ENCODE measurements around the gene PDE8B. TPM values are rescaled to one million over a fixed set of nuclear protein-coding genes. Genes with fewer than 3 reads are reported as not detected.

Gene PDE8B
- total RNA-seq, 1 donor from 2014 or later, result 5.9 TPM

DNA sequence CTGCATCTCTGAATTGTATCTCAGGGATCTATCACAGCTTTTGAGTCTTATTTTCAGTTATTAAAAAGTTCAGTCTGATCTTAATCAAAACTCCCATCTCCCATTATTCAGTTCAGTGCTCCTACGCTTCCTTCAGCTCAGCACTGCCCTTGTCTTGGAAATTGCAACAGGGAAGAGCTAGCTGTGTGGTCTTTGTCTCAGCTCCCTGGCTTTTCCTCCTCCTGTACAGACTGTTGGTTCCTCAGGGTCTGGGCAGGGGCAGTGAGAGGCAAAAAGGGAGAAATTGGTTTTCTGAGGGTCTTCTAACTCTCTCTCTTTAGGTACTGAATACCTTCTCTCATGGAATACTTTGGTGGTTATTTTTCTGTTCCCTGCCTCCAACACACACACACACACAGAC is 48.2 kb downstream of the PDE8B start:
- Histone ChIP-seq H3K36me3 (no peaks in the 10 kb centered on the region), H3K9me3 (no peaks in the 10 kb centered on the region), H3K27me3 (no peaks in the 10 kb centered on the region), H3K4me1 (no peaks in the 10 kb centered on the region), H3K27ac (no peak overlapping the region), H3K4me3 (no peak overlapping the region)
- TF ChIP-seq POLR2A (IDR thresholded peaks at IDR 0.05) (no peak), POLR2AphosphoS5 (IDR thresholded peaks at IDR 0.05; ENCODE audit: insufficient read depth in 1 of 2, low read depth in 1 of 2) (no peak)
- intact Hi-C loops (cut with DNase I), result no loop called here
- no peak for DNase-seq (ENCODE audit: extremely low spot score in 2 of 2)

DNA sequence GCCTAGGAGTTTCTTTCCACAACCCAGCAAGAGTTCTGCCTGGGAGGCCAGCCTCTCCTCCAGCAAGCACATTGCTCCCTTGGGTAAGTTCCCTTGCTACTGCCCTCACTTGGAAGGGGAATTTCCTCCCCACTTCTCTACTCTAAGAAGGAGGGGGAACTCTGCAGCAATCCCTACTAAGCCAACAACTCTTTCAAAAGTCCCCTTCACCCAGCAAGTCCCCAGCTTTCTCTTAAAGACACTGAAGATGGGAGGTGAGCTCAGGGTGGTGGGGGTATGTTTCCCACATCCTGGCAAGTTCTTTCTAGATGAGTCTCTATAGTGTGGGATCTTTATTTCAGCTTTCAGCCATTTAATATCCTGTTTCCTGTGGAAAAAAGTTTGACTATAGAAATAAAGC is 49.0 kb downstream of the PDE8B start:
- Histone ChIP-seq H3K27ac (no peak overlapping the region), H3K9me3 (no peaks in the 10 kb centered on the region), H3K4me3 (no peak overlapping the region), H3K4me1 (no peaks in the 10 kb centered on the region), H3K27me3 (no peaks in the 10 kb centered on the region), H3K36me3 (no peaks in the 10 kb centered on the region)
- intact Hi-C loops (cut with DNase I), result no loop called here
- no peak for TF ChIP-seq POLR2A (IDR thresholded peaks at IDR 0.05)
- TF ChIP-seq POLR2AphosphoS5 (IDR thresholded peaks at IDR 0.05; ENCODE audit: insufficient read depth in 1 of 2, low read depth in 1 of 2), result no peak
- TF ChIP-seq, protein P1, sequence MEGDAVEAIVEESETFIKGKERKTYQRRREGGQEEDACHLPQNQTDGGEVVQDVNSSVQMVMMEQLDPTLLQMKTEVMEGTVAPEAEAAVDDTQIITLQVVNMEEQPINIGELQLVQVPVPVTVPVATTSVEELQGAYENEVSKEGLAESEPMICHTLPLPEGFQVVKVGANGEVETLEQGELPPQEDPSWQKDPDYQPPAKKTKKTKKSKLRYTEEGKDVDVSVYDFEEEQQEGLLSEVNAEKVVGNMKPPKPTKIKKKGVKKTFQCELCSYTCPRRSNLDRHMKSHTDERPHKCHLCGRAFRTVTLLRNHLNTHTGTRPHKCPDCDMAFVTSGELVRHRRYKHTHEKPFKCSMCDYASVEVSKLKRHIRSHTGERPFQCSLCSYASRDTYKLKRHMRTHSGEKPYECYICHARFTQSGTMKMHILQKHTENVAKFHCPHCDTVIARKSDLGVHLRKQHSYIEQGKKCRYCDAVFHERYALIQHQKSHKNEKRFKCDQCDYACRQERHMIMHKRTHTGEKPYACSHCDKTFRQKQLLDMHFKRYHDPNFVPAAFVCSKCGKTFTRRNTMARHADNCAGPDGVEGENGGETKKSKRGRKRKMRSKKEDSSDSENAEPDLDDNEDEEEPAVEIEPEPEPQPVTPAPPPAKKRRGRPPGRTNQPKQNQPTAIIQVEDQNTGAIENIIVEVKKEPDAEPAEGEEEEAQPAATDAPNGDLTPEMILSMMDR (IDR thresholded peaks at IDR 0.05), result no peak
- DNase-seq (ENCODE audit: extremely low spot score in 2 of 2), result no peak

DNA sequence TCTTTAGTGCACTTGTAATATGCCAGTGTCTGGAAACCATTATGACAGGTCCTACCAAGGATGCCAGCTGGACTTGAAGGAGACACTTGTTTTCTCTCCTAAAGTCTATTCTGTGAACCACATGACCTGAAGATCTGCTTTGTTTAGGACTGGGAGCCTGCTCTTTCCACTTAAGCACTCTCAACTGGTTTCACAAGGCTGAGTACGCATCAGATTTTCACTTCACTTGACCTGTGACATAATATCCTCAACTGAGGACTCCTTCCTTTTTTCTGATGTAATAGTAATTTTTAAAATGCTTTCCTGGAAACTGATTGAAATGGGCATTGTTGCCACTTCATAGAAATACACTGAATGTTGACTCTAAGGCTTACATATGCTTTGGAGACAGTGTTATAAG is 52.2 kb downstream of the PDE8B start:
- Histone ChIP-seq H3K4me3 (no peak overlapping the region), H3K27ac (no peak overlapping the region), H3K9me3 (no peaks in the 10 kb centered on the region), H3K27me3 (no peaks in the 10 kb centered on the region), H3K4me1 (no peaks in the 10 kb centered on the region), H3K36me3 (no peaks in the 10 kb centered on the region)
- DNase-seq (ENCODE audit: extremely low spot score in 2 of 2), result no peak
- TF ChIP-seq, protein P1 (IDR thresholded peaks at IDR 0.05), result no peak
- intact Hi-C loops (cut with DNase I), result no loop called here

- intact Hi-C loops (cut with DNase I), result no loop called here
- no peak for DNase-seq (ENCODE audit: extremely low spot score in 2 of 2)
- Histone ChIP-seq H3K27ac (no peak overlapping the region), H3K27me3 (no peaks in the 10 kb centered on the region), H3K36me3 (no peaks in the 10 kb centered on the region), H3K4me3 (no peak overlapping the region), H3K9me3 (no peaks in the 10 kb centered on the region), H3K4me1 (no peaks in the 10 kb centered on the region)
- TF ChIP-seq POLR2A (IDR thresholded peaks at IDR 0.05), result no peak
- no peak for TF ChIP-seq POLR2AphosphoS5 (IDR thresholded peaks at IDR 0.05; ENCODE audit: insufficient read depth in 1 of 2, low read depth in 1 of 2)
- TF ChIP-seq, protein P1 (IDR thresholded peaks at IDR 0.05), result no peak
These were observed 55.8 kb downstream of the PDE8B start for GRCh38 chr5:77266291-77266690.

GRCh38 chr5:77267496-77267895 is 57.0 kb downstream of the PDE8B start:
- TF ChIP-seq, protein P1 (IDR thresholded peaks at IDR 0.05), result no peak
- TF ChIP-seq POLR2A (IDR thresholded peaks at IDR 0.05) (no peak), POLR2AphosphoS5 (IDR thresholded peaks at IDR 0.05; ENCODE audit: insufficient read depth in 1 of 2, low read depth in 1 of 2) (no peak)
- DNase-seq (ENCODE audit: extremely low spot score in 2 of 2), result no peak

DNA sequence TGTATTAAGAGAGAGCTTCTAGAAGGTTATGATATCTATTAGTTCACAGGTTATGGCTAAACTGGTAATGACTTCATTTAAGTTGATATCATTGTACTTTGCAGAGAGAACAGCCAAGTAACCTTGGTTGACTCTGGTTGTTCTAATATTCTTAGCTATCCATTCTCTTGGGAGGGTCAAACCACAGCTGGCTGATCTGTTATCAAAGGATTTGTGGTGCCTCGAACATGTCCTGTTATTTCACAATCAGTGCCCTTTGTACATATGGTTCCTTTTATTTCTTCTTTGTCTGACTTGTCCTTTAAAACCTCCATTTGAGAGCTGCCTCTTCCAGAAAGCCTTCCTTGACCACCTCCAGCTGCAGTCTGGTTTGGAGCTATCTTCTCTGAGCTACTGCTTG is 61.7 kb downstream of the PDE8B start:
- Histone ChIP-seq H3K9me3 (no peaks in the 10 kb centered on the region), H3K36me3 (no peaks in the 10 kb centered on the region), H3K4me1 (no peaks in the 10 kb centered on the region), H3K4me3 (no peak overlapping the region), H3K27me3 (no peaks in the 10 kb centered on the region), H3K27ac (no peak overlapping the region)
- TF ChIP-seq POLR2A (IDR thresholded peaks at IDR 0.05), result no peak
- no peak for DNase-seq (ENCODE audit: extremely low spot score in 2 of 2)
- intact Hi-C loops (cut with DNase I), result no loop called here

More at GRCh38 chr5:77267496-77267895, 57.0 kb downstream of the PDE8B start:
- H3K36me3 ChIP-seq, result no peaks in the 10 kb centered on the region
- intact Hi-C loops (cut with DNase I), result no loop called here
- H3K9me3 ChIP-seq, result no peaks in the 10 kb centered on the region
- no peaks in the 10 kb centered on the region for H3K4me1 ChIP-seq
- H3K27ac ChIP-seq, result no peak overlapping the region
- H3K27me3 ChIP-seq, result no peaks in the 10 kb centered on the region
- no peak overlapping the region for H3K4me3 ChIP-seq

All from vagina (tissue), 2 donors.